DOHH2 (cell line): Measurements from ENCODE around the gene GP1BB.

ENCODE experiments used
- H3F3A ChIP-seq: fragments of 200-600 bp; sonication (generic), shearing (Covaris generic); 2 replicates; pipeline ENCODE4 v1.6.0; 2016; ENCODE audit warnings: antibody characterized with exemption, mild to moderate bottlenecking; ENCODE audit not compliant: control insufficient read depth, insufficient read depth
- H3K27ac ChIP-seq: fragments of 200-600 bp; sonication (generic); 2 replicates; pipeline ENCODE4 v1.5.1; 2014; ENCODE audit warnings: low read depth, mild to moderate bottlenecking, low read length, moderate library complexity
- H3K27me3 ChIP-seq: fragments of 200-600 bp; sonication (generic); 2 replicates; pipeline ENCODE4 v1.6.1; 2014; ENCODE audit warnings: mild to moderate bottlenecking, low read length, mixed read lengths; ENCODE audit not compliant: control insufficient read depth
- H3K36me3 ChIP-seq: fragments of 200-600 bp; sonication (generic); 2 replicates; pipeline ENCODE4 v1.6.1; 2014; ENCODE audit warnings: mild to moderate bottlenecking, low read length, moderate library complexity, mixed read lengths; ENCODE audit not compliant: control insufficient read depth
- H3K4me1 ChIP-seq: fragments of 200-600 bp; sonication (generic); 2 replicates; pipeline ENCODE4 v1.6.1; 2014; ENCODE audit warnings: mild to moderate bottlenecking, low read length, mixed read lengths; ENCODE audit not compliant: control insufficient read depth
- H3K4me2 ChIP-seq: fragments of 200-600 bp; sonication (generic); 2 replicates; pipeline ENCODE4 v1.6.0; 2014; ENCODE audit warnings: mild to moderate bottlenecking, low read length, moderate library complexity
- H3K4me3 ChIP-seq: fragments of 200-600 bp; sonication (generic); 2 replicates; pipeline ENCODE4 v1.5.1; 2014; ENCODE audit warnings: mild to moderate bottlenecking, low read length, mixed read lengths
- H3K79me2 ChIP-seq: fragments of 200-600 bp; sonication (generic); 2 replicates; pipeline ENCODE4 v1.6.1; 2014; ENCODE audit warnings: mild to moderate bottlenecking, low read length, mixed read lengths; ENCODE audit not compliant: control insufficient read depth
- H3K9me2 ChIP-seq: fragments of 200-600 bp; sonication (generic); replicated peaks from 2 replicates; pipeline ENCODE4 v1.6.1; 2014; ENCODE audit warnings: mild to moderate bottlenecking, low read length, mixed read lengths; ENCODE audit not compliant: control insufficient read depth
- H3K9me3 ChIP-seq: fragments of 200-600 bp; sonication (generic); 2 replicates; pipeline ENCODE4 v1.6.1; 2014; ENCODE audit warnings: antibody characterized with exemption, low read length, mixed read lengths; ENCODE audit not compliant: control insufficient read depth, insufficient read depth
- H4K20me1 ChIP-seq: fragments of 200-600 bp; sonication (generic); 2 replicates; pipeline ENCODE4 v1.6.0; 2014; ENCODE audit warnings: low read depth, mild to moderate bottlenecking, antibody characterized with exemption, low read length, moderate library complexity; ENCODE audit not compliant: control insufficient read depth, insufficient read depth
- EZH2phosphoT487 ChIP-seq: fragments of 200-600 bp; sonication (generic); IDR thresholded peaks from 2 replicates; pipeline ENCODE4 v1.6.1; 2017; ENCODE audit warnings: borderline replicate concordance, mild to moderate bottlenecking, antibody characterized with exemption, low read length, moderate library complexity, mixed read lengths
- TF ChIP-seq, protein P1 (sequence below): fragments of 200-600 bp; sonication (generic); IDR thresholded peaks from one replicate; pipeline ENCODE4 v1.5.1; 2014; ENCODE audit warnings: antibody characterized with exemption, mild to moderate bottlenecking, low read depth, low read length; ENCODE audit not compliant: poor library complexity, severe bottlenecking

The GP1BB gene

DNA sequence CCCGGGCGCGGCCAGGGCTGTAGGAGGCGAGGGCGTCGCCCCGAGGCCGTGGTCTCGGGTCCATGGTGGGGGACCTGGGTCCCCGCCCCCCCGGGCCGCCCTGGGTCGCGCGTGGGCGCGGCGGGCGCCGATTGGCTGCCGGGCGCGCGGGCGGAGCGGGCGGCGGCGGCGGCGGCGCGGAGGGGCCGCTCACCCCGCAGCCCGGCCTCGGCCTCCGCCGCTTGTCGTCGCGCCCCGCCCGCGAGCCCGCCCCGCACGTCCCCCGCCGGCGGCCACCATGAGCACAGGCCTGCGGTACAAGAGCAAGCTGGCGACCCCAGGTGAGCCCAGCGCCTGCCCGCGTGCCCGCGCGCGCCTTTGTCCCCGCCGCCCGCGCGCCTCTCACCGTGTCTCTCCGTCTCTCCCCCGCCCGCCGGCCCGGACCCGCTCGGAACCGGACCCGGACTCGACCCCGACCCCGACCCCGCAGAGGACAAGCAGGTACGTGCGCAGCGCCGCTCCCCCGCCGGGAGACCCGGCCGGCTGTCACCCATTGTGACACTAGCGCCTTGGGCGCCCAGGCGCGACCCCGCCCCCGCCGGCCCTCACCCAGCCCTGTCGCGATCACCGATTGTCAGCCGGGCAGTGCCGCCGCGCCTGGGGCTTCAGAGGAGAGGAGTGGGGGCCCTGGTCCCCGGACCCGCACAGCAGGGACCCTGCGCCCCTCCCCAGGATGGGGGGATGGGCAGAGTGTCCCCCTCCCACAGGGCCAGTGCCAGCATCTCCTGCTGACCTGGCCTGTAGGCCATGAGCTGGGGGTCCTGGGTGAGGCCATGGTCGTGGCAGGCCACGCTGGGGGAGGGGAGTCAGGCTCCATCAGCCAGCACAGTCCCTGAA is 8.8 kb upstream of the GP1BB start, which contains the start of gene SEPTIN5:
TSS of gene SEPTIN5 (plus strand) at position 192 of the 876 bp plus-strand sequence. CDS start at position 278, 86 bp downstream.
- Histone ChIP-seq H3K79me2 (no peaks in the 10 kb centered on the region), H3K9me3 (no peaks in the 10 kb centered on the region), H3K4me3 (no peak within 1 kb of the TSS), H3K27ac (no peak within 1 kb of the TSS), H3K36me3 (no peaks in the 10 kb centered on the region), H3K4me1 (peaks cover 8% of the 10 kb centered on the region), H3F3A (no peaks in the 10 kb centered on the region), H3K27me3 (peaks cover 25% of the 10 kb centered on the region), H3K4me2 (no peak within 1 kb of the TSS), H4K20me1 (no peaks in the 10 kb centered on the region), H3K9me2 (no peaks in the 10 kb centered on the region)
- TF ChIP-seq, protein P1, sequence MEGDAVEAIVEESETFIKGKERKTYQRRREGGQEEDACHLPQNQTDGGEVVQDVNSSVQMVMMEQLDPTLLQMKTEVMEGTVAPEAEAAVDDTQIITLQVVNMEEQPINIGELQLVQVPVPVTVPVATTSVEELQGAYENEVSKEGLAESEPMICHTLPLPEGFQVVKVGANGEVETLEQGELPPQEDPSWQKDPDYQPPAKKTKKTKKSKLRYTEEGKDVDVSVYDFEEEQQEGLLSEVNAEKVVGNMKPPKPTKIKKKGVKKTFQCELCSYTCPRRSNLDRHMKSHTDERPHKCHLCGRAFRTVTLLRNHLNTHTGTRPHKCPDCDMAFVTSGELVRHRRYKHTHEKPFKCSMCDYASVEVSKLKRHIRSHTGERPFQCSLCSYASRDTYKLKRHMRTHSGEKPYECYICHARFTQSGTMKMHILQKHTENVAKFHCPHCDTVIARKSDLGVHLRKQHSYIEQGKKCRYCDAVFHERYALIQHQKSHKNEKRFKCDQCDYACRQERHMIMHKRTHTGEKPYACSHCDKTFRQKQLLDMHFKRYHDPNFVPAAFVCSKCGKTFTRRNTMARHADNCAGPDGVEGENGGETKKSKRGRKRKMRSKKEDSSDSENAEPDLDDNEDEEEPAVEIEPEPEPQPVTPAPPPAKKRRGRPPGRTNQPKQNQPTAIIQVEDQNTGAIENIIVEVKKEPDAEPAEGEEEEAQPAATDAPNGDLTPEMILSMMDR = no peak
- TF ChIP-seq EZH2phosphoT487 = no peak

DNA sequence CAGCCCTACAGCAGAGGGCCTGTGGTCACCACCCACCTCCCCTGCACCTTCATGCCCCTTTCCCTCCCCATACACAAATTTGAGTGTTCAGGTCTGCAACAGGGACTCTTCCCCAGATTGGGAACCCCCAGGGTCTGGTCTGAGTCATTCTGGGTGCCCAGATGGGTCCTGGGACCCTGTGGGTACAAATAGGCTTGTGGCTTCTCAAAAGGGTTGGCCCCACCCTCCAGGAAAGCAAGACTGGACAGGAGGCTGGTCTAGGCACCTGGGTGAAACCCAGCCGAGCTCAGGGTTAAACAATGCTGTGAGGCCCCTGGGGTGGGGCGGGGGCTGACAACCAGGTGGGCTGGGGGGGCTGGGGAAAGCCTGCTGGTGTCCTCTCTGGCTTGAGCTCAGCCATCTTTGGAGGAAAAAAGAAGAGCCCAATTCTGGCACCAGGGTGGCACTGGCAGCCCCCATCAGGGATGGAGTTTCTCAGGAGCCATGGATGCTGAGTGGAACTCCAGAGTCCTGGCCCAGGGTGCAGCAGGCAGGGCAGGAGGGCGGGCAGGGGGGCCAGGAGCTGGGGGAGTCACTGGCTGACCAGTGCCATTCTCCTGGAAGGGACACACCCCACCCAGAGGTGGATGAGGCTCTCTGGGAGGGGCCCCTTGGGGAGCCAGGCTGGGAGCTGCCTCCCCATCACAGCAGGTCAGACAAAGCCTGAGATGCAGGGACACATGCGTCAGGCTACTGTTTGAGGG is 8.0 kb upstream of the GP1BB start:
- H3F3A ChIP-seq = no peaks in the 10 kb centered on the region
- H3K9me2 ChIP-seq = no peaks in the 10 kb centered on the region
- H3K27me3 ChIP-seq = peaks cover 26% of the 10 kb centered on the region
- H4K20me1 ChIP-seq = no peaks in the 10 kb centered on the region
- H3K9me3 ChIP-seq = no peaks in the 10 kb centered on the region
- H3K27ac ChIP-seq = no peak overlapping the region
- no peak overlapping the region for H3K4me3 ChIP-seq
- H3K36me3 ChIP-seq = no peaks in the 10 kb centered on the region
- TF ChIP-seq, protein P1 = no peak
- no peak for TF ChIP-seq EZH2phosphoT487
- no peak overlapping the region for H3K4me2 ChIP-seq
- H3K79me2 ChIP-seq = no peaks in the 10 kb centered on the region
- peaks cover 8% of the 10 kb centered on the region for H3K4me1 ChIP-seq

DNA sequence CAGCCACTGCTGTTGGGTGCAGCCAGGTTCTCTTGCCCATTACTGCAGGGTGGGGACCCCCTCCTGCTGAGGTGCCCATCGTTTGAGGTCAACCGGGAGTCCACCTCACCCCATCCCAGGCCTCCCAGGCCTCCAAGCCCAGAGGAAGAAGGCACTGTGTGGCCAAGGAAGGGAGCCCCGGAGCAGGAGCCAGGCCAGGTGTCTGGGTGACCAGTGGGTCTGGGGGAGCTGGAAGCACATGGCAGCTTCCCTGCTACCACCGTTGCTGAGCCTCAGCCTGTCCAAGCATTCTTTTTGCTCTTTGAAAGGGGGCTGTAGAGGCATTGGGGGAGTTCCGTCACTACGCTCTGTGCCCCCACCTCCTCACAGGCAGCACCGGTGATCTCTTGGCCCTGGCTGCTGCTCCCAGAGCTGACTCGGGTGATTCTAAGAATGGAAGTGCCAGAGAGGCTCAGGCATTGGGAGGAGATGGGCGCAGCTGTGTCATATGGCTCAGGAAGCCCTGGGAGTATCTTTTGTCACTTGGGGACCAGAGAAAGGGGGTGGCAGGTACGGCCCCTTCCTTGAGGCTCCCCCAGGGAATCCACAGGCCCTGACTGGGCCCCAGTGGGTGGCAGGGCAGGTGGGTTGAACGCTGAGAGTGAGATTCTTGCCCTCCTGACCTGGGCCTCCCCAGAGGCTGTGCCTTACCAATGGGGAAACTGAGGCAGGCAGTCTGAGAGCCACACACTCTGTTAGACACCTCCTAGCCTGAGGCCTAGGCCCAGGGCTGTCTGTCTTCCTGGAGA is 7.1 kb upstream of the GP1BB start:
- no peak overlapping the region for H3K4me3 ChIP-seq
- H3K36me3 ChIP-seq = no peaks in the 10 kb centered on the region
- no peaks in the 10 kb centered on the region for H3K79me2 ChIP-seq
- H3K4me1 ChIP-seq = peaks cover 8% of the 10 kb centered on the region
- no peak overlapping the region for H3K27ac ChIP-seq
- H3K9me2 ChIP-seq = no peaks in the 10 kb centered on the region
- H4K20me1 ChIP-seq = no peaks in the 10 kb centered on the region
- TF ChIP-seq, protein P1 = no peak
- TF ChIP-seq EZH2phosphoT487 = no peak
- no peaks in the 10 kb centered on the region for H3F3A ChIP-seq
- no peak overlapping the region for H3K4me2 ChIP-seq
- peaks cover 26% of the 10 kb centered on the region for H3K27me3 ChIP-seq
- no peaks in the 10 kb centered on the region for H3K9me3 ChIP-seq
